NCI-H345 treated with DMSO at 0.1 percent for 48 hours (cell line): Measurements from ENCODE around the gene FBXW5.

Source experiments
- DNase-seq: peaks from one replicate; lab custom pipeline; 2025; ENCODE audit not compliant: unreplicated experiment; lab: John Stamatoyannopoulos, UW

The FBXW5 gene

GRCh38 chr9:136962163-136962562 is 17.6 kb upstream of the FBXW5 start:
- DNase-seq = no peak

DNA sequence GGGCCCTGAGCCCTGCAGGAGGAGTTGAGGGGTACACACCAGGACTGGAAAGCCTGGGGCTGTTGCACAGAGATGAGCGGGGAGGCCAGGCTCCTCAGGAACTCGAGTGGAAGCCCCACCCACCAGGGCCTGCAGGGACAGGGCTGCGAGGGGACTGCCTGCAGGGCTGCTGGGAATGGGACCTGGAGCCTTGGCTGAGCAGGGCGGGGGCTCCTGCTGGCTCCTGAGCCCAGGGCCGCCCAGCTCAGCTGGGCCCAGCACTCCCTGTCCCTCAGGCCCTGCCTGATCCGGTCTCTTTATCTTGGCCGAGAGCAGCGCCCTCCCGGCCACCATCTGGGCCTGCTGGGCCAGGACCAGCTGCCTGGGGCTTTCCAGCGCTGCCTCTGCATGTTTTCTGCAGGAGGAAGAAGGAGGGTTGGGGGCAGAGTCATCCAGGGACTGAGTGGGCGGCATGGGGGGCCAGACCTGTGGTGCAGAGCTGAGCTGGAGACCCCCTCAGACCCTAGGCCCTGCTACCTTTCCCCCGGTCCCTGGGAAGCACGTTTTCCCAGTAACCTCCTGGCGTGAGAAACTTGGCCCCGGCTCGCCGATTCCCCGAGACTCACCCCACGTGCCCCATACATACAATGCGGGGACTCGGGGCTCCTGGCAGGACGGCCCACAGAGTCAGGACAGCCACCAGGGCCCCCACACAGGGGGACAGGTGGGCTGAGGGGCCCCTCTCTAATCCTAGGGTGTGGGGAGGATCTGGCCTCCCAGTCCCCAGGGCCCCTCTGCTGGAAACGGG is 16.9 kb upstream of the FBXW5 start:
- no peak for DNase-seq

- no peak for DNase-seq
Observed at GRCh38 chr9:136960938-136961275, 16.4 kb upstream of the FBXW5 start.

- no peak for DNase-seq
Observed at GRCh38 chr9:136960212-136960937, 15.8 kb upstream of the FBXW5 start.

- DNase-seq = no peak
Observed at GRCh38 chr9:136958898-136959850, 14.6 kb upstream of the FBXW5 start.

GRCh38 chr9:136958473-136958872 is 13.9 kb upstream of the FBXW5 start:
- no peak for DNase-seq

- no peak for DNase-seq
Observed at GRCh38 chr9:136957901-136958300, 13.4 kb upstream of the FBXW5 start.

DNA sequence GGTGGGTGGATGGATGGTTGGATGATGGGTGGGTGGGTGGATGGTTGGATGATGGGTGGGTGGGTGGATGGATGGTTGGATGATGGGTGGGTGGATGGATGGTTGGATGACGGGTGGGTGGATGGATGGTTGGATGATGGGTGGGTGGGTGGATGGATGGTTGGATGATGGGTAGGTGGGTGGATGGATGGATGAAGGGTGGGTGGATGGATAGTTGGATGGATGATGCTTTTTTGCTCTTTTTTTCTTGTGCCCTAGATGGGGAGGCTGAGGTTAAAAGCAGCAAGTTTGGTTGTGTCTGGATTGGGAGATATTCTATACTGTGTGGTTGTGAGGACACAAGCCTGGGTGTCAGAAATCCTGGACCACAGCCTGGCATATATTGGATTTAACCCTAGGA is 12.9 kb upstream of the FBXW5 start:
- DNase-seq = no peak

- no peak for DNase-seq
Observed at GRCh38 chr9:136956604-136957003, 12.1 kb upstream of the FBXW5 start.

DNA sequence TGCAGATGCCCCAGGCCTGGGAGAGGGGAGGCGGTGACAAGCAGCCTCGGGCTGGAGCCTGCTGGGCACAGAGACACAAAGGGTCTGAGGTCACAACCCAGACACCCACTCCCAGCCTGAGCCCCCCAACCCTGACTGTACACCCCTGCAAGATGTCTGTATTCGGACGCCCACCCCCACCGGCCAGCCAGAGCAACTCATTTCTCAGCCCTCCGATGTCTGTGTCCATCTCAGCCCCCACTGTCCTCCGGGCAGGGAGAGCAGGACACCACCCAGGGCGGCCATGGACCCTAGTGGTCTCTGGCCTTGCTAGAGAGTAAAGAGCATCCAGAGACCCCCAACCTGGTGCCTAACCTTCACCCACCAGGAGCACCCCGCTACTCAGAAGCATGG is 11.4 kb upstream of the FBXW5 start:
- DNase-seq = no peak

- no peak for DNase-seq
Observed at GRCh38 chr9:136955202-136955942, 10.8 kb upstream of the FBXW5 start.

DNA sequence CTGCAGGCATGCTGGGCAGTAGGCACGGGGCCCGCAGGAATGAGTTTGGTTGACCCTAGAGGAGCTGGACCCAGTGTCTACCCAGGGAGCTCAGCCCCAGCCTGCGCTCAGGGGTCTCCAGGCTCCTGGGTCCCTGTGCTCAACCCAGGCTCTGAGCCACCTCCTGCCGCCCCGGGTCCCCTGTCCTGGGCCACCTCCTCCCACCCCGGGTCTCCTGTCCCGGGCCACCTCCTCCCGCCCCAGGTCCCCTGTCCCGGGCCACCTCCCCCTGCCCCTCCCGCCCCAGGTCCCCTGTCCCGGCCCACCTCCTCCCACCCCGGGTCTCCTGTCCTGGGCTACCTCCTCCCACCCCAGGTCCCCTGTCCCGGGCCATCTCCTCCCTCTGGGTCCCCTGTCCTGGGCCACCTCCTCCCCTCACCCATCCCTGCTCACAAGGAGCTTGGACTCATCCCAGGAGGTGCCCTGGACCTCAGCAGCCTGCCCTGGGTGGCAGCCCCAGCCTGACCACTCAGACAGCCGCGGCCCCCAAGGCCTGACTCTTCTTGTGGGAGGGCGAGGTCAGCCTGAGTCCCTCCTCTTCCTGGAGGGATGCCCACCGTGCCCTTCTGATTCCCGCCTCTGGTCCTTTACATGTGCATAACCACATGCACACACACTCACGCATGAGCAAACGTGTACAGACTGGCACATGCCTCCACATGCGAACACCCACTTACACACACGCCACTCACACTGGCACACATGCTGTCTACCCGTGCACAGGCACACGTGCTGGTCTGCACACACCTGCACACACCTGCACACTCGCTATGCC is 9.9 kb upstream of the FBXW5 start:
- DNase-seq = no peak

GRCh38 chr9:136953771-136954269 is 9.3 kb upstream of the FBXW5 start:
- no peak for DNase-seq

- no peak for DNase-seq
Observed at GRCh38 chr9:136952876-136953770, 8.6 kb upstream of the FBXW5 start.

GRCh38 chr9:136952321-136952850 is 7.8 kb upstream of the FBXW5 start:
- no peak for DNase-seq

GRCh38 chr9:136951541-136952320 is 7.2 kb upstream of the FBXW5 start, which contains the start of gene LCN12:
Gene LCN12, plus strand, starts transcription at chr9:136952273. Its CDS starts 55 bp downstream, at chr9:136952328.
- no peak for DNase-seq

DNA sequence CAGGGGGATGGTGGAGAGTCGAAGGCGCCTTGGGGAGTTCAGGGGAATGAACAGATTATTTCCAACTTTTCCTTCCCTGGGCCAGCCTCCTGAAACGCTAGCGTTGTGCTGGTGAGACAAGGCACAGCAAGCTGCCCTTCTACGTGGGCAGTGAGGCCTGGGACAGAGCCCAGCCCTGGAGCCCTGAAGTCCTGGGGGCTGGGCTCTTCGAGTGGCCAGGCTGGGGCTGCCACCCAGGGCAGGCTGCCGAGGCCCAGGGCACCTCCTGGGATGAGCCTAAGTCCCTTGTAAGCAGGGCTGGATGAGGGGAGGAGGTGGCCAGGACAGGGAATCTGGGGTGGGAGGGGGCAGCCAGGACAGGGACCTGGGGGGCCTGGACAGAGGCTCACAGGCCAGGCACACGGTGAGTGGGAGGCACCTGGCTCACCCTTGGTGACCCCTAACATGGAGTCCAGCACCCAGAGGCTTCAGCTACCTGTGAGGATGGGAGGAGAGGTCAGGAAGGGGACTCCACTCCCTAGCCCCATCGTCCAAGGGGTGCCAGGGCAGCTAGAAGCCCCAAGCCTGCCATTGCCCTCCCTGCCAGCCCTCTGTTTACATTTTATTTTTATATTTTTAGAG is 6.2 kb upstream of the FBXW5 start:
- no peak for DNase-seq
